Osteocyte (in vitro differentiated cells): ENCODE measurements around the gene COL23A1. TPM values are rescaled to one million over a fixed set of nuclear protein-coding genes. Genes with fewer than 3 reads are reported as not detected.

Source experiments
- DNase-seq: peaks from one replicate; pipeline ENCODE4 v3.0.0; 2021; ENCODE audit warnings: mixed read lengths; ENCODE audit not compliant: unreplicated experiment; ENCODE audit errors: extremely low spot score
- H3K27ac Mint-ChIP-seq: one replicate; pipeline ENCODE4 v1.8.0; 2021; ENCODE audit warnings: mild to moderate bottlenecking, mixed read lengths; ENCODE audit not compliant: unreplicated experiment
- H3K27me3 Mint-ChIP-seq: one replicate; pipeline ENCODE4 v1.8.0; 2021; ENCODE audit warnings: mixed read lengths; ENCODE audit not compliant: unreplicated experiment
- H3K36me3 Mint-ChIP-seq: one replicate; pipeline ENCODE4 v1.8.0; 2021; ENCODE audit warnings: mixed read lengths; ENCODE audit not compliant: unreplicated experiment
- H3K4me1 Mint-ChIP-seq: one replicate; pipeline ENCODE4 v1.8.0; 2021; ENCODE audit warnings: mixed read lengths; ENCODE audit not compliant: unreplicated experiment
- H3K4me3 Mint-ChIP-seq: one replicate; pipeline ENCODE4 v1.8.0; 2021; ENCODE audit warnings: mild to moderate bottlenecking, moderate library complexity, mixed read lengths; ENCODE audit not compliant: unreplicated experiment
- H3K9me3 Mint-ChIP-seq: one replicate; pipeline ENCODE4 v1.8.0; 2021; ENCODE audit warnings: mixed read lengths; ENCODE audit not compliant: unreplicated experiment
- total RNA-seq: library from RNA; stranded (reverse); gene quantifications from 2 replicates; pipeline ENCODE4 v1.2.1, GENCODE V29; 2021
- TF ChIP-seq, protein P1 (sequence below): fragments of 200-600 bp; sonication (generic); IDR thresholded peaks from 2 replicates; pipeline ENCODE4 v1.5.0; 2021; ENCODE audit warnings: antibody characterized with exemption, mild to moderate bottlenecking, moderate library complexity

COL23A1 gene
- total RNA-seq, 1 donor from 2014 or later, result not detected

DNA sequence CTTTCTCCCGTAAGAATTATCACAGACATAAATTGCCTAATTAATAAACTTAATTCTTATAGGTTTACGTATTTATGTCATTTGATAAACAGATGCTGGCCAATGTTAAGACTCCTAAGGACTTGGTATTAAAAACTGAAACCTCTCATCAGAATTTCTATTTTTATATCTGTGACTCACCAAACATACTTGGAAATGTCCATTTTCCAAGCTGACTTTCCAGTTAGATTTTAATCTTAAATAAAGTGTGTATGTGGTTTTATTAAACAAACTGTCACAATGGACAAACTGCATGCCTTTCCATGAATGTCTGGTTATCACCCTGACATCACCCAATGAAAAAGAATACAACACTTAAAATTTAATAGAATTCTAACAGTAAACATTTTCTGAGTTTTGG lies 12.6 kb upstream of the COL23A1 start:
- no peak overlapping the region for H3K4me3 Mint-ChIP-seq
- H3K9me3 Mint-ChIP-seq, result no peaks in the 10 kb centered on the region
- no peak for DNase-seq
- TF ChIP-seq, protein P1, sequence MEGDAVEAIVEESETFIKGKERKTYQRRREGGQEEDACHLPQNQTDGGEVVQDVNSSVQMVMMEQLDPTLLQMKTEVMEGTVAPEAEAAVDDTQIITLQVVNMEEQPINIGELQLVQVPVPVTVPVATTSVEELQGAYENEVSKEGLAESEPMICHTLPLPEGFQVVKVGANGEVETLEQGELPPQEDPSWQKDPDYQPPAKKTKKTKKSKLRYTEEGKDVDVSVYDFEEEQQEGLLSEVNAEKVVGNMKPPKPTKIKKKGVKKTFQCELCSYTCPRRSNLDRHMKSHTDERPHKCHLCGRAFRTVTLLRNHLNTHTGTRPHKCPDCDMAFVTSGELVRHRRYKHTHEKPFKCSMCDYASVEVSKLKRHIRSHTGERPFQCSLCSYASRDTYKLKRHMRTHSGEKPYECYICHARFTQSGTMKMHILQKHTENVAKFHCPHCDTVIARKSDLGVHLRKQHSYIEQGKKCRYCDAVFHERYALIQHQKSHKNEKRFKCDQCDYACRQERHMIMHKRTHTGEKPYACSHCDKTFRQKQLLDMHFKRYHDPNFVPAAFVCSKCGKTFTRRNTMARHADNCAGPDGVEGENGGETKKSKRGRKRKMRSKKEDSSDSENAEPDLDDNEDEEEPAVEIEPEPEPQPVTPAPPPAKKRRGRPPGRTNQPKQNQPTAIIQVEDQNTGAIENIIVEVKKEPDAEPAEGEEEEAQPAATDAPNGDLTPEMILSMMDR, result no peak
- no peaks in the 10 kb centered on the region for H3K4me1 Mint-ChIP-seq
- H3K27me3 Mint-ChIP-seq, result no peaks in the 10 kb centered on the region
- H3K36me3 Mint-ChIP-seq, result peaks cover 63% of the 10 kb centered on the region
- no peak overlapping the region for H3K27ac Mint-ChIP-seq

DNA sequence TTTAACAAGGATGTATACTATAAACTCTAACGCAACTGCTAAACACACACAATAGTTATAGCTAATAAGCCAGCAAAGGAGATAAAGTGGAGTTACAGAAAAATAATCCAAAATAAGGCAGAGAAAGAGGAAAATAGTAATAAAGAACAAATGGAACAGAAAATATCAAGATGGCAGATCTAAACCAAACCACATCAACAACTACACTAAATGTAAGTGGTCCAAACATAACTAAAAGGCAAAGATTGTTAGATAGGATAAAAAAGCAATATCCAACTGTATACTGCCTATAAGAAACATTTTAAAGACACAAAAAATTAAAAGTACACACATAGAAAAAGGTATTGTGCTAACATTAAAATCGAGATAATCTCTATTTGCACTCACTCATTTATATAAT lies 5.6 kb upstream of the COL23A1 start:
- Mint-ChIP-seq H3K36me3 (peaks cover 53% of the 10 kb centered on the region), H3K9me3 (peaks cover 22% of the 10 kb centered on the region), H3K27ac (no peak overlapping the region), H3K27me3 (no peaks in the 10 kb centered on the region), H3K4me1 (peaks cover 3% of the 10 kb centered on the region), H3K4me3 (no peak overlapping the region)
- DNase-seq, result no peak
- TF ChIP-seq, protein P1, result no peak

DNA sequence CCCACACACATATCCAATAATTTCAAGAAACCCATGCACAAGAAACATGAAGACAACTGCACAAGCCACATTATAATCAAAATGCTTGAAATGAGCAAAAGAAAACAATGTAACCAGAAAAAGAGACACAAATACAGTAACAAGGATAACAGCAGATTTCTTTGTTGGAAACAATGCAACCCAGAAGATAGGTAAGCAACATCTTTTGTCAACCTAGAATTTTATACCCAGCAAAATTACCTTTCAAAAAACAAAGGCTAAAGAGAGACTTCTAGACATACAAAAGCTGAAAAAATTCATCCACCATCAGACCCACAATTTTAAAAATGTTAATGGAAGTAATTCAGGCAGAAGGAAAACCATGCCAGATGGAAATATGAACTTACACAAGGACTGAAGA lies 5.0 kb upstream of the COL23A1 start:
- H3K36me3 Mint-ChIP-seq, result peaks cover 48% of the 10 kb centered on the region
- peaks cover 22% of the 10 kb centered on the region for H3K9me3 Mint-ChIP-seq

DNA sequence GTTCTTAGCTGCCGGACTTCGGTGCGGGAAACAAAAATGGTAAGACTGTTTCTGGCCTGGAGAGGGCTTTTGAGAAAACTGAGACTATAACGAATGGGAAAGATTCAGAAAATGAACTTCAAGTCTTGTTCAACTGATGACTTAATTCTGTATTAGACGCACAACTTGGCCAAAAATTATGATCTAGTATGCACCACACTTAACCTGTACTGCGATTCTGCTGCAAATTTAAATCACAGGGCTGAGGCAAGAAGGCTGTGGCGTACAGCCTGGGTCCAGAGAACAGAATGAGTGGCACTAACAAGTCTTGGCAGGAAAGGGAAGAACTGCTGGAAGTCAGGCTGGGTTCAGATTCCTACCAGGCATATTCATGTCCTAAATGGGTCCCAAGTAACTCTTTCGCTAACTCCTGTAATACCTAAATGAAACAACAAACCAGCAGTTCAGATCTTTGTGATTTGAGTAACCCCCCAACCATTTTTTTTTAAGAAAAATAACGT lies 781 bp upstream of the COL23A1 start:
- Mint-ChIP-seq H3K4me3 (peak overlapping the region; percentile 74), H3K27ac (no peak overlapping the region), H3K9me3 (peaks cover 16% of the 10 kb centered on the region), H3K27me3 (peaks cover 37% of the 10 kb centered on the region), H3K4me1 (peaks cover 10% of the 10 kb centered on the region), H3K36me3 (peaks cover 19% of the 10 kb centered on the region)
- TF ChIP-seq, protein P1, result peak; percentile 2
- no peak for DNase-seq

More for the DNA sequence above, 5.0 kb upstream of the COL23A1 start:
- peaks cover 2% of the 10 kb centered on the region for H3K27me3 Mint-ChIP-seq
- H3K4me3 Mint-ChIP-seq, result no peak overlapping the region
- TF ChIP-seq, protein P1, result no peak
- no peak overlapping the region for H3K27ac Mint-ChIP-seq
- H3K4me1 Mint-ChIP-seq, result peaks cover 6% of the 10 kb centered on the region
- DNase-seq, result no peak

DNA sequence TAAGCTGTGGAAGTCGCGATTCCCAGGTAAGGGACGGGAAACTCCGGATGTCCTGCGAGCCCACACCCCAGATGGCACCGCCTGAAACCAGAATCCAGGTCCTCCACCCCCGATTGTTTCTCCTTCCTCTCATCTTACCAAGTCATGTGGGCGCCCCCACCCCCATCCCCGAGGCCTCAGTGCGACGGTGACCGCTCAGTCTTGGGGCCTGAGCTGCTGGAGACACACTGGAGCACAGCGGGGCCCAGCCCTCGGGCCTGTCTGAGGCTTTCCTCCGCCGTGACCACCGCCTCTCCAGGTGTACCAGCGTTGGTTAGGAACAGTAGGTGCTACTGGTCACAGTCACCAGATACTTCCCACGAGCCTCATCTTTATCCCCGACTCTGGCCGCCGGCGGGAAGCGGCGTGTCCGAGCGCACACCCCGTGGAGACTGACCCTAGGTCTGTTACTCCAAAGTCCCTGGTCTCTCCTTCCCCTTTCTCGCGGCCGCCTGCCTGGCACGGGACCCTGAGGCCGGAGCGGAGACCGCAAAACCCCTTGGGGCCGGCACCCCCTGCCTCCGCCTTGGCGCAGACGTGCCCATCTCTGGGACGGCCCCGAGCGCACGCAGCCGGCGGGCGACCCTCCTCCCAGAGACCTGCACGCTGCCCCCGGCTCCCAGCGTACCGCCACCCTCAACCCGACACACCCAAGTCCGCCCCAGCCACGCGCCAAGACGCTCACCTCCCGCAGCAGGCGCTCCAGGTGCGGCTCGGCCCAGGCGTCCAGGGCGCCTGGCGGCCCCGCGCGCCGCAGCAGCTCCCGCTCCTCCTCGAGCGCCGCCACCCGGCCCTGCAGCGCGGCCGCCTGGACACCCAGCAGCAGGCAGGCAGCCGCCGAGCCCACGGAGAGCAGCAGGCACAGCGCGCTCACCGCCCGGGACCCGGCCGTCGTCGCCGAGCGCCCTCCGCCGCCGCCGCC lies 733 bp downstream of the COL23A1 start:
- TF ChIP-seq, protein P1, result peak; percentile 25
- Mint-ChIP-seq H3K36me3 (peaks cover 5% of the 10 kb centered on the region), H3K27me3 (peaks cover 39% of the 10 kb centered on the region), H3K27ac (no peak overlapping the region), H3K4me1 (peaks cover 10% of the 10 kb centered on the region), H3K9me3 (peaks cover 2% of the 10 kb centered on the region), H3K4me3 (peak overlapping the region; percentile 51)
- DNase-seq, result no peak
